GM12892 (cell line): ENCODE data around the gene LIN7A.

Experiments used
- POLR2A ChIP-seq: IDR thresholded peaks from 2 replicates; pipeline ENCODE4 v1.6.1; 2011; ENCODE audit warnings: low read depth, low read length, control low read depth
- POLR2AphosphoS5 ChIP-seq: IDR thresholded peaks from 2 replicates; pipeline ENCODE4 v1.6.1; 2011; ENCODE audit warnings: low read depth, low read length, control low read depth
- TAF1 ChIP-seq: IDR thresholded peaks from 2 replicates; pipeline ENCODE4 v1.6.1; 2011; ENCODE audit warnings: low read depth, mild to moderate bottlenecking, control low read depth, low read length, borderline replicate concordance

DNA sequence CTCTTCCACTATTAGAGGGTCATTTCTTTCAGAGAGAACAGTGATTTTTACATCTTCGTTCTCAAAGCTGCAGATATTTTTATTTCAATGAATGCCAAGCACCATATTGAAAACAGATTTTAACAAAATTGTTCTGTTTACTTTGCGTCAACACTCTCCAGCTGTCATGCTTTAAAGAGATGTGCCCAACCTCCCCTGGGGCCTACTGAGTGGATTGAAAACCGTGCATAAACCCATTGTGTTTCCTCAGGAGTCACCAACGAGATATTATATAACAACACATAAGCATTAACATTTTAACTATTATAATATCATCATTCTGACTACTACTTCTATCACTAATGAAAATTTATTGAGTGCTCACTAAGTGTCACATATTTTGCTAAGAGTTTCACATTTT, 139.5 kb downstream of the LIN7A start:
- TF ChIP-seq POLR2A, result no peak
- TF ChIP-seq POLR2AphosphoS5, result no peak
- TF ChIP-seq TAF1, result no peak
